ENCODE measurements around the gene KRTAP5-1.
"Not testable (repeated sequence)": the region's sequence is repeated elsewhere in the genome, so short reads cannot be mapped to it uniquely, and the experiment has no call there.

The KRTAP5-1 gene

GRCh38 chr11:1603629-1604028 lies 18.5 kb upstream of the KRTAP5-1 start:
- FAIRE-seq, result no peak
- no peak for DNase-seq (ENCODE audit: insufficient read length, low spot score)
- no peak for TF ChIP-seq TAF1 (IDR thresholded peaks at IDR 0.05; ENCODE audit: low read depth, low read length)
- no peak for TF ChIP-seq SPI1 (IDR thresholded peaks at IDR 0.05; ENCODE audit: low read depth, low read length)
- no peak for TF ChIP-seq POLR2A (IDR thresholded peaks at IDR 0.05; ENCODE audit: low read depth, low read length)
- no peak for TF ChIP-seq POLR2AphosphoS5 (IDR thresholded peaks at IDR 0.05; ENCODE audit: low read depth, low read length)
- TF ChIP-seq POU2F2 (IDR thresholded peaks at IDR 0.05; ENCODE audit: low read depth, low read length), result no peak
- no peak for TF ChIP-seq PAX5 (IDR thresholded peaks at IDR 0.05; ENCODE audit: insufficient read depth, low read length, severe bottlenecking)

DNA sequence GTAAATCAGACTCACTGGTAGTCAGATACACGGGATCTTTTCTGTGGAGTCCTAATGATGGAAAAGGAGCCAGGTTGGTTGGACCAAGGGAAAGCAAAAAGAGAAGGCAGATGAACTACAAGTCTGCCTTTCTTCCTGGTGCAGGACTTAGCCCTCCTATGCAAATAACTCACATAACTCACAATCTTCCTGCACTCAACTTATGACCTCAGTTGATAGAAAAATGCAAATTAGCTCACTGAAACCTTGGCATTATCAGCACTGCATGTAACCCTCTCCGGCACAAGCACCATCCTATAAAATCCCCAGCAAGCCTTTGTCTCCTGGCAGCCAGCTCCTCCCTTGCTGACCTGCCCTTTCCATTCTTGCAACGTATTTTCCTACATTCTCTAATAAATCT lies 16.6 kb upstream of the KRTAP5-1 start:
- peak; percentile 84 for FAIRE-seq
- DNase-seq (ENCODE audit: insufficient read length, low spot score), result not testable (repeated sequence)

DNA sequence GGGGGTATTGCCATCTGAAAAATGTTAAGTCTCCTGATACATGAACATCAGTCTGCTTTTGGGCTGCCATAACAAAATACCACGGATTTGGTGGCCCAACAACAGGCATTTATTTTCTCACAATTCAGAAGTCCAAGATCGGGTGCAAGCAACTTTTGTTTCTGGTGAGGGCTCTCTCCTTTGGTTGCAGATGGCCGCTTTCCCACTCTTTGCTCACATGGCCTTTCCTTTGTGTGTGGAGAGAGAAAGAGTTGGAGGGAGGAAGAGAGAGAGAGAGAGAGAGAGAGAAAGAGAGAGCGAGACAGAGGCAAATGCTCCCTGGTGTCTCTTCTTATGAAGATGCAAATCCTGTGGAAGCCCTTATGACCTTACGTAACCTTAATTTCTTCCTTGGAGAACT lies 15.5 kb upstream of the KRTAP5-1 start:
- FAIRE-seq, result no peak

DNA sequence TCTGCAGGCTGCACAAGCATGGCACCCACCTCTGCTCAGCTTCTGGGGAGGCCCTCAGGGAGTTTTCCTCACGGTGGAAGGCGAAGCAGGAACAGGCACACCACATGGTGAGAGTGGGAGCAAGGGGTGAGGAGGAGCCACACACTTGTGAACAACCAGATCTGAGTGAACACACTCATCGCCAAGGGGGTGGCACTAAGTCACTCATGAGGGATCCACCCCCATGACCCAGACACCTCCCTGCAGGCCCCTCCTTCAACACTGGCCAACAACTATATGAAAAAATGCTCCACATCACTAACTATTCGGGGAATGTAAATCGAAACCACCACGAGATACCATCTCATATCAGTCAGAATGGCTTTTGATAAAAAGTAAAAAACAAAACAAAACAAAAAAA lies 13.7 kb upstream of the KRTAP5-1 start:
- TF ChIP-seq POLR2A (IDR thresholded peaks at IDR 0.05; ENCODE audit: low read depth, low read length) (no peak), POU2F2 (IDR thresholded peaks at IDR 0.05; ENCODE audit: low read depth, low read length) (no peak), PAX5 (IDR thresholded peaks at IDR 0.05; ENCODE audit: insufficient read depth, low read length, severe bottlenecking) (no peak), SPI1 (IDR thresholded peaks at IDR 0.05; ENCODE audit: low read depth, low read length) (no peak), TAF1 (IDR thresholded peaks at IDR 0.05; ENCODE audit: low read depth, low read length) (no peak), POLR2AphosphoS5 (IDR thresholded peaks at IDR 0.05; ENCODE audit: low read depth, low read length) (no peak)
- FAIRE-seq (no peak), DNase-seq (ENCODE audit: insufficient read length, low spot score) (no peak)

More for the DNA sequence above, 15.5 kb upstream of the KRTAP5-1 start:
- DNase-seq (ENCODE audit: insufficient read length, low spot score), result no peak
- TF ChIP-seq PAX5 (IDR thresholded peaks at IDR 0.05; ENCODE audit: insufficient read depth, low read length, severe bottlenecking) (no peak), TAF1 (IDR thresholded peaks at IDR 0.05; ENCODE audit: low read depth, low read length) (no peak), POLR2A (IDR thresholded peaks at IDR 0.05; ENCODE audit: low read depth, low read length) (no peak), POU2F2 (IDR thresholded peaks at IDR 0.05; ENCODE audit: low read depth, low read length) (no peak), SPI1 (IDR thresholded peaks at IDR 0.05; ENCODE audit: low read depth, low read length) (no peak)

GRCh38 chr11:1598406-1598805 lies 13.3 kb upstream of the KRTAP5-1 start:
- DNase-seq (ENCODE audit: insufficient read length, low spot score); FAIRE-seq: not testable (repeated sequence)

- TF ChIP-seq SPI1 (IDR thresholded peaks at IDR 0.05; ENCODE audit: low read depth, low read length) (no peak), TAF1 (IDR thresholded peaks at IDR 0.05; ENCODE audit: low read depth, low read length) (no peak), POU2F2 (IDR thresholded peaks at IDR 0.05; ENCODE audit: low read depth, low read length) (no peak), POLR2A (IDR thresholded peaks at IDR 0.05; ENCODE audit: low read depth, low read length) (no peak), PAX5 (IDR thresholded peaks at IDR 0.05; ENCODE audit: insufficient read depth, low read length, severe bottlenecking) (no peak), POLR2AphosphoS5 (IDR thresholded peaks at IDR 0.05; ENCODE audit: low read depth, low read length) (no peak)
- DNase-seq (ENCODE audit: insufficient read length, low spot score) (no peak), FAIRE-seq (no peak)
Observed at GRCh38 chr11:1597994-1598380, 12.9 kb upstream of the KRTAP5-1 start, which contains the start of gene KRTAP5-2. KRTAP5-2 (minus strand) TSS chr11:1598294; CDS start chr11:1598250, 44 bp downstream.

- TF ChIP-seq SPI1 (IDR thresholded peaks at IDR 0.05; ENCODE audit: low read depth, low read length) (no peak), TAF1 (IDR thresholded peaks at IDR 0.05; ENCODE audit: low read depth, low read length) (no peak), POLR2AphosphoS5 (IDR thresholded peaks at IDR 0.05; ENCODE audit: low read depth, low read length) (no peak), PAX5 (IDR thresholded peaks at IDR 0.05; ENCODE audit: insufficient read depth, low read length, severe bottlenecking) (no peak), POU2F2 (IDR thresholded peaks at IDR 0.05; ENCODE audit: low read depth, low read length) (no peak), POLR2A (IDR thresholded peaks at IDR 0.05; ENCODE audit: low read depth, low read length) (no peak)
- FAIRE-seq, result no peak
- no peak for DNase-seq (ENCODE audit: insufficient read length, low spot score)
Observed at GRCh38 chr11:1597331-1597993, 12.4 kb upstream of the KRTAP5-1 start.

- DNase-seq (ENCODE audit: insufficient read length, low spot score); FAIRE-seq: not testable (repeated sequence)
Observed at GRCh38 chr11:1596576-1597121, 11.6 kb upstream of the KRTAP5-1 start.

GRCh38 chr11:1595994-1596575 lies 11.0 kb upstream of the KRTAP5-1 start:
- DNase-seq (ENCODE audit: insufficient read length, low spot score), result not testable (repeated sequence)

GRCh38 chr11:1592628-1593027 lies 7.5 kb upstream of the KRTAP5-1 start:
- FAIRE-seq (no peak), DNase-seq (ENCODE audit: insufficient read length, low spot score) (no peak)
- TF ChIP-seq SPI1 (IDR thresholded peaks at IDR 0.05; ENCODE audit: low read depth, low read length) (no peak), PAX5 (IDR thresholded peaks at IDR 0.05; ENCODE audit: insufficient read depth, low read length, severe bottlenecking) (no peak), POLR2AphosphoS5 (IDR thresholded peaks at IDR 0.05; ENCODE audit: low read depth, low read length) (no peak), TAF1 (IDR thresholded peaks at IDR 0.05; ENCODE audit: low read depth, low read length) (no peak), POU2F2 (IDR thresholded peaks at IDR 0.05; ENCODE audit: low read depth, low read length) (no peak), POLR2A (IDR thresholded peaks at IDR 0.05; ENCODE audit: low read depth, low read length) (no peak)

More at GRCh38 chr11:1595994-1596575, 11.0 kb upstream of the KRTAP5-1 start:
- not testable (repeated sequence) for FAIRE-seq

GRCh38 chr11:1589996-1590395 lies 4.9 kb upstream of the KRTAP5-1 start:
- no peak for FAIRE-seq
- DNase-seq (ENCODE audit: insufficient read length, low spot score), result no peak
- no peak for TF ChIP-seq PAX5 (IDR thresholded peaks at IDR 0.05; ENCODE audit: insufficient read depth, low read length, severe bottlenecking)
- no peak for TF ChIP-seq TAF1 (IDR thresholded peaks at IDR 0.05; ENCODE audit: low read depth, low read length)
- no peak for TF ChIP-seq POLR2AphosphoS5 (IDR thresholded peaks at IDR 0.05; ENCODE audit: low read depth, low read length)
- no peak for TF ChIP-seq POU2F2 (IDR thresholded peaks at IDR 0.05; ENCODE audit: low read depth, low read length)
- TF ChIP-seq SPI1 (IDR thresholded peaks at IDR 0.05; ENCODE audit: low read depth, low read length), result no peak
- TF ChIP-seq POLR2A (IDR thresholded peaks at IDR 0.05; ENCODE audit: low read depth, low read length), result no peak

DNA sequence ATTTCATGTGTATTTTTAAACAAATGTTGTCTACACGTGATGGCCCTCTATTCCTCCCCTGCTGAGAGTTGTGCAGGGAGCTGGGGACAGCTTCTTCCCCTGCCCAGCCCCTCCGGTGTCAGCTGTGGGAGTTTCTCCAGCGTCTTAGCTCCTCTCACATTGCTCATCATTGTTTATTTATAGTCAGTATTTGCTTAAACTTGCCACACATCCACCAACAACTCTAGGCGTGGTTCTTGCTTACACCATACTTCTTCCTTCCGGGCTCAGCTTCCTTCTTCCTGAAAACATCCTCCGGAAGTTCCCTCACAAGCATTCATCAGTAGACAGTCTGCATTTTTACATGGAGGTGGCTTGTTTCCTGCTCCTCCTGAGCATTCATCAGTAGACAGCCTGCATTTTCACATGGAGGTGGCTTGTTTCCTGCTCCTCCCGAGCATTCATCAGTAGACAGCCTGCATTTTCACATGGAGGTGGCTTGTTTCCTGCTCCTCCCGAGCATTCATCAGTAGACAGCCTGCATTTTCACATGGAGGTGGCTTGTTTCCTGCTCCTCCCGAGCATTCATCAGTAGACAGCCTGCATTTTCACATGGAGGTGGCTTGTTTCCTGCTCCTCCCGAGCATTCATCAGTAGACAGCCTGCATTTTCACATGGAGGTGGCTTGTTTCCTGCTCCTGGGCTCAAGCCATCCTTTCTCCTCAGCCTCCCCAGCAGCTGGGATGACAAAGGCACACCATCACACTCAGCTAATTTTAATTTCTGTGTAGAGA lies 4.3 kb upstream of the KRTAP5-1 start:
- not testable (repeated sequence) for DNase-seq (ENCODE audit: insufficient read length, low spot score); FAIRE-seq

All from GM12891 (cell line).